NCI-H2107 treated with DMSO at 0.1 percent for 48 hours (cell line): ENCODE measurements around the gene SSX4.
"Not testable (repeated sequence)": the region's sequence is repeated elsewhere in the genome, so short reads cannot be mapped to it uniquely, and the experiment has no call there.

Experiments used
- DNase-seq: peaks from one replicate; lab custom pipeline; 2025; ENCODE audit not compliant: unreplicated experiment; lab: John Stamatoyannopoulos, UW

Gene SSX4

GRCh38 chrX:48383239-48383638 is at the start of gene SSX4:
Gene SSX4 (plus strand): TSS chrX:48383539. CDS start chrX:48384054, 515 bp downstream.
- not testable (repeated sequence) for DNase-seq

GRCh38 chrX:48346059-48346458 is 37.3 kb upstream of the SSX4 start:
- not testable (repeated sequence) for DNase-seq

- DNase-seq, result not testable (repeated sequence)
These were observed 26.8 kb upstream of the SSX4 start, which contains the start of gene SSX3 for GRCh38 chrX:48356315-48357094. Gene SSX3 (minus strand): TSS chrX:48356703. CDS start chrX:48355249, 1,454 bp downstream.

- DNase-seq, result no peak
These were observed 25.7 kb upstream of the SSX4 start for GRCh38 chrX:48357681-48358080.

- DNase-seq, result not testable (repeated sequence)
These were observed 24.1 kb upstream of the SSX4 start for GRCh38 chrX:48359281-48359680.

GRCh38 chrX:48367717-48368408 is 15.5 kb upstream of the SSX4 start:
- not testable (repeated sequence) for DNase-seq

- not testable (repeated sequence) for DNase-seq
These were observed 12.9 kb upstream of the SSX4 start for GRCh38 chrX:48370408-48370807.

- DNase-seq, result not testable (repeated sequence)
These were observed 13.6 kb downstream of the SSX4 start for GRCh38 chrX:48396931-48397330.

- DNase-seq, result not testable (repeated sequence)
These were observed 14.5 kb downstream of the SSX4 start for GRCh38 chrX:48397825-48398224.

GRCh38 chrX:48411860-48412259 is 28.5 kb downstream of the SSX4 start, which contains the start of gene SSX4B:
Gene SSX4B (minus strand): TSS chrX:48411960. CDS start chrX:48411372, 588 bp downstream.
- not testable (repeated sequence) for DNase-seq

GRCh38 chrX:48427027-48427716 is 43.8 kb downstream of the SSX4 start:
- DNase-seq, result not testable (repeated sequence)

GRCh38 chrX:48429606-48430005 is 46.3 kb downstream of the SSX4 start:
- not testable (repeated sequence) for DNase-seq

GRCh38 chrX:48430166-48430565 is 46.8 kb downstream of the SSX4 start:
- DNase-seq, result not testable (repeated sequence)

GRCh38 chrX:48433713-48434112 is 50.4 kb downstream of the SSX4 start:
- DNase-seq, result not testable (repeated sequence)
